22Rv1 (cell line): ENCODE data around the gene ENTR1.
A peak's percentile ranks its signal among the peaks of the same experiment; 100 is the strongest.
"Not testable (repeated sequence)": the region's sequence is repeated elsewhere in the genome, so short reads cannot be mapped to it uniquely, and the experiment has no call there.

ENCODE experiments used
- H3K27ac ChIP-seq: fragments of 450-650 bp; 2 replicates; pipeline ENCODE4 v1.5.1; 2017
- ZFX ChIP-seq: fragments of 450-650 bp; IDR thresholded peaks from 2 replicates; pipeline ENCODE4 v1.6.1; 2017; ENCODE audit warnings: antibody characterized with exemption, borderline replicate concordance
- TF ChIP-seq, protein P1 (sequence below): fragments of 450-650 bp; IDR thresholded peaks from 2 replicates; pipeline ENCODE4 v1.5.1; 2017; ENCODE audit warnings: mild to moderate bottlenecking

The ENTR1 gene

DNA sequence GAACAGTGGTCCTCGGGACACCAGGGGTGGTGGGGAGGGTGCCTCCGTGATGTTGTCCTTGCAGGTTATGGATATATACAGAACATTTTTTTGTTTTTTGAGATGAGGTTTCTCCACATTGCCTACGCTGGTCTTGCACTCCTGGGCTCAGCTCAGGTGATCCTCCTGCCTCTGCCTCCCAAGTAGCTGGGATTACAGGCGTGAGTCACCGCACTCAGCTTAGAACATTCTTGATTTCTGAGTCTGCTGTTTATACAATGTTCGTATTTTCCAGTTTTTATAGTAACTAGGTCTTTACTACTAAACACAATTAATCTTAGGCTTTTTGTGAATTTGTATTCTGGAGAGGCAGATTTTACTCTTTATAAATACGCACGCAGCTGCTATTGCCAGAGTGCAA lies 6.0 kb upstream of the ENTR1 start:
- TF ChIP-seq ZFX = no peak
- TF ChIP-seq, protein P1, sequence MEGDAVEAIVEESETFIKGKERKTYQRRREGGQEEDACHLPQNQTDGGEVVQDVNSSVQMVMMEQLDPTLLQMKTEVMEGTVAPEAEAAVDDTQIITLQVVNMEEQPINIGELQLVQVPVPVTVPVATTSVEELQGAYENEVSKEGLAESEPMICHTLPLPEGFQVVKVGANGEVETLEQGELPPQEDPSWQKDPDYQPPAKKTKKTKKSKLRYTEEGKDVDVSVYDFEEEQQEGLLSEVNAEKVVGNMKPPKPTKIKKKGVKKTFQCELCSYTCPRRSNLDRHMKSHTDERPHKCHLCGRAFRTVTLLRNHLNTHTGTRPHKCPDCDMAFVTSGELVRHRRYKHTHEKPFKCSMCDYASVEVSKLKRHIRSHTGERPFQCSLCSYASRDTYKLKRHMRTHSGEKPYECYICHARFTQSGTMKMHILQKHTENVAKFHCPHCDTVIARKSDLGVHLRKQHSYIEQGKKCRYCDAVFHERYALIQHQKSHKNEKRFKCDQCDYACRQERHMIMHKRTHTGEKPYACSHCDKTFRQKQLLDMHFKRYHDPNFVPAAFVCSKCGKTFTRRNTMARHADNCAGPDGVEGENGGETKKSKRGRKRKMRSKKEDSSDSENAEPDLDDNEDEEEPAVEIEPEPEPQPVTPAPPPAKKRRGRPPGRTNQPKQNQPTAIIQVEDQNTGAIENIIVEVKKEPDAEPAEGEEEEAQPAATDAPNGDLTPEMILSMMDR = no peak
- no peak overlapping the region for H3K27ac ChIP-seq

DNA sequence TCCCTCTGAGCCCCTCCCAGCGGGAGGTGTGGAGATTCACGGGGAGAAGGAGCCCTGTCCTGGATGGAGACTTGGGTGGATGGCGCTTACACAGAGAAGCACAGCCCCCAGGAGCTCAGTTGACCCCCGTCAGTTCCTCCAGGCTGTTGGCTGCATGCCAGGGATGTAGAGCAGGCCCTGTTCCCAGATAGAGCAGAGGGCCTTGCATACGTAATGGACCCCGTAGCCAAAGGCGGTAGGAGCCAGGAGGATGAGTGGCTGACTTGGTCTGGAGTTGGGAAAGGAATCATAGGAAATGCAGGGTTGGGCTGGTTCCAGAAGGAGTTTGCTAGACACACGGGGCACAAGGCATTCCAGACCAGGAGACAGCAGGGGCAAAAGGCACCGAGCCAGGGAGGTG lies 2.5 kb upstream of the ENTR1 start:
- TF ChIP-seq, protein P1 = no peak
- no peak for TF ChIP-seq ZFX
- no peak overlapping the region for H3K27ac ChIP-seq

DNA sequence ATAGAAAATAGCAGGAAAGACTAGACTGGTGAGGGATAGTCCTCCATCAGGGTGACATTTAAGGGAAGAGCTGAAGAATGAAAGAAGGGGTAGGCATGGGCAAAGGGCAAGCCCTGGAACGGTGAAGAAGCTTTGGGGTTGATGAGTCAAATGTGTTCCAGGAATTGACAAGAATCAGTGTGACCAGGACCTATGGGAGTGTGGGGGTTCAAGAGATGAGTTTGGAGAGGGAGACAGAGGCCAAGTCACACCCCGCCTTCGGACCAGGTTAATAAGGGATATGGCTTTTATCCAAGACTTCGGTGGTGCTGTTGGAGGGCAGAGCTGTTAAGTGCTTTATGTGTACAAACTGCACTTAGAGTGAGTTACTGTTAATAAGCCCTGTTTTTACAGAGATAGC lies 964 bp upstream of the ENTR1 start:
- H3K27ac ChIP-seq = peak overlapping the region; percentile 70; the same call in 1 of the 2 replicates
- TF ChIP-seq, protein P1 = no peak
- TF ChIP-seq ZFX = no peak

DNA sequence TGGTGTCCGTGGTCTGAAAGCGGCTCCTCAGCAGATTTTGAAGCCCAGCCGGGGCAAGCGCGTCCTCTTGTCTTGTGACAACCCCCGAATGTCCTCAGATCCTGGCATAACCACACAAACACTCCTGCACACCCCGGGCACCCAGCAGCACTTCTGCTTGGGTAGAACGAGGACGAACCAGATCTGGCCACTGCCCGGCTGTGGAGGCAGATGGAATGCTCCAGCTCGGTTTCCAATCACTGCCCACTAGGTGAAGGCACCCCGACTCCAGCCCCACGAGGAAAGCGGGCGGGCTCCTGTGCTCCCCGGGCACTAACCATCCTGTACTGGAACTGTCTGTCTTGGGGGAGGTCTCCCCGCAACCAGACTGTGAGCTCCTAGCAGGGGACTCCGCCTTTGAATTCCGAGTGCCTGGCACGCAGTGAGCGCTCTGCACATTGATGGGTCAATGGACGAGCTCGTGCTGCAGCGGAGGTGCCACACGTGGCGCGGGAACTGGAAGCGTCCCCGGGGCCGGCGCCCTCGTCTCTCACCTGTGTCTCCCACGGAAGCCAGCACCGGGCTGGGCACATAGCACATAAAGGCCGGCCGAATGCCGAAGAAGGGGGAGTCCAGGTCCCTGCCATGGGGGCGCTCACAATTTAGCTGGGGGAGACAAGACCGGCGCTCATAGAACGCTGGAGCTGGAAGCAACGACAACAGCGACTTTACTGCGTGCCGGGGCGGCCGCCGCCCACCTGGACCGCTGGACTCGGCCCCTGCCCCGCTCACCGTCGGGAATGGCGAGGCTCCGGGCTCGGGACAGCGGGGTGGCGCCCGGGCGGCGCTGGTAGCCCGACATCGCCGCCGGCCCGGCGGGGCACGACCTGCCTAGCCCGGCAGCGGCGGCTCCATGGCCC lies 608 bp downstream of the ENTR1 start:
- TF ChIP-seq, protein P1 = no peak
- no peak for TF ChIP-seq ZFX
- peak overlapping the region; percentile 70 for H3K27ac ChIP-seq

DNA sequence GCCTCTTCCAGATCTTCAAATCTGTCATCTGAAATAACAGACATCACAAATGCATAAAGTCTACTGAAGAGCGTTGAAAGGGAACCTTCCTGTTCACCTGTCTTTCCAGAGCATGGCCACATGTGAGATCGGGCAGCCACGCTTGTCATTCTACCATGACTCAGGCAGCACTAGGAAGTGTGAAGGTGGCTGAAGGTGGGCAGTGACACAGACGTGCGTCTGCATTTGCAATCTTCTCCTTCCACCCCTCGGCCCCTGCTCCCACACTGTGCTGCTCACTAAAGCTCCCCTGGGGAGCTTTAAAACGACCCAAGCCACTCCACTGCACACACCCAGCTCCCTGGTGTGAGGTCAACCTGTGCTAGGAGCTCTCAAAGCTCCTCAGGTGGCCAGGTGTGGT lies 2.5 kb downstream of the ENTR1 start:
- H3K27ac ChIP-seq = no peak overlapping the region
- TF ChIP-seq, protein P1 = no peak
- TF ChIP-seq ZFX = no peak

GRCh38 chr9:136407061-136407460 lies 3.4 kb downstream of the ENTR1 start:
- not testable (repeated sequence) for H3K27ac ChIP-seq

- not testable (repeated sequence) for H3K27ac ChIP-seq
Measured at GRCh38 chr9:136405904-136406303, 4.5 kb downstream of the ENTR1 start.

DNA sequence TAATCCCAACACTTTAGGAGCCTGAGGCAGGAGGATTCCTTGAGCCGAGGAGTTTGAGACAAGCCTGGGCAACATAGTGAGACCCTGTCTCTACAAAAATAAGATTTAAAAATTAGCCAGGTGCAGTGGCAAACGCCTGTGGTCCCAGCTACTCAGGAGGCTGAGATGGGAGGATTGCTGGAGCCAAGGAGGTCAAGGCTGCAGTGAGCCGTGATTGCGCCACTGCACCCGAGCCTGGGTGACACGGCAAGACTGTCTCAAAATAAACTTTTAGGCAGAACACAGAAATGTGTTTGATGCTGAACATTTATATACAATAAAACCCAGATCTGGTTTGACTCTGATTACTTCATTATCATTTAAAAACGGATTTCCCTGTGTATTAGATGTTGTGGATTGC lies 4.9 kb downstream of the ENTR1 start:
- H3K27ac ChIP-seq = no peak overlapping the region
- TF ChIP-seq, protein P1 = no peak
- TF ChIP-seq ZFX = no peak
